ENCODE data around the gene SMURF2.

GRCh38 chr17:64622931-64623654 lies 39.0 kb downstream of the SMURF2 start:
- TF ChIP-seq EZH2 (IDR thresholded peaks at IDR 0.05; ENCODE audit: low read length, unreplicated experiment) (no peak), CTCF (conservative IDR thresholded peaks at IDR 0.05; ENCODE audit: low read depth, low read length) (no peak), EZH2phosphoT487 (IDR thresholded peaks at IDR 0.05; ENCODE audit: borderline replicate concordance, low read length) (no peak)
